PC-3 (cell line): ENCODE measurements around the gene LATS1. TPM values are rescaled to one million over a fixed set of nuclear protein-coding genes. Genes with fewer than 3 reads are reported as not detected.
"Not testable (repeated sequence)": the region's sequence is repeated elsewhere in the genome, so short reads cannot be mapped to it uniquely, and the experiment has no call there.

Experiments used
- ATAC-seq: fragments of 200-7000 bp; cut with Tn5 transposase; 2 replicates; pipeline ENCODE4 v1.9.1; 2020; ENCODE audit warnings: mild to moderate bottlenecking, moderate library complexity
- BruUV-seq: library from RNA; stranded (reverse); fragments of 400-500 nt; replicated peaks from 2 replicates; lab custom pipeline; 2021; lab: Mats Ljungman, UMichigan
- CTCF ChIA-PET: fragments of 300-600 bp; sonication (Branson Sonifier 250); formaldehyde crosslinking; loops from one replicate; lab custom pipeline; 2022; ENCODE audit warnings: antibody characterized with exemption; lab: Charles Lee
- POLR2A ChIA-PET: fragments of 300-600 bp; sonication (Branson Sonifier 250); formaldehyde crosslinking; loops from one replicate; lab custom pipeline; 2022; ENCODE audit warnings: antibody characterized with exemption; ENCODE audit not compliant: unreplicated experiment; lab: Charles Lee
- DNase-seq: peaks from one replicate; pipeline ENCODE4 v3.0.0-alpha.2; 2015
- H2AFZ ChIP-seq: fragments of 300-600 bp; sonication (generic); 2 replicates; pipeline ENCODE4 v1.6.0; 2016; ENCODE audit warnings: antibody characterized with exemption, low read length
- H3F3A ChIP-seq: fragments of 300-600 bp; sonication (generic); one replicate; pipeline ENCODE4 v1.6.0; 2017; ENCODE audit warnings: antibody characterized with exemption, low read length, control low read depth, mild to moderate bottlenecking; ENCODE audit not compliant: unreplicated experiment
- H3K27ac ChIP-seq: fragments of 300-600 bp; sonication (generic); 2 replicates; pipeline ENCODE4 v1.5.1; 2016; ENCODE audit warnings: mild to moderate bottlenecking, low read length
- H3K27me3 ChIP-seq: fragments of 300-600 bp; sonication (generic); 2 replicates; pipeline ENCODE4 v1.6.1; 2016; ENCODE audit warnings: low read length, mixed read lengths
- H3K36me3 ChIP-seq: fragments of 300-600 bp; sonication (generic); 2 replicates; pipeline ENCODE4 v1.6.1; 2016; ENCODE audit warnings: low read depth, mixed run types, low read length, mixed read lengths
- H3K4me1 ChIP-seq: fragments of 300-600 bp; sonication (generic); 2 replicates; pipeline ENCODE4 v1.5.1; 2016; ENCODE audit warnings: low read length; ENCODE audit not compliant: insufficient read depth
- H3K4me2 ChIP-seq: fragments of 300-600 bp; sonication (generic); 2 replicates; pipeline ENCODE4 v1.6.0; 2016; ENCODE audit warnings: low read length
- H3K4me3 ChIP-seq: fragments of 300-600 bp; sonication (generic); 2 replicates; pipeline ENCODE4 v1.5.1; 2016; ENCODE audit warnings: mild to moderate bottlenecking, low read length, mixed read lengths
- H3K79me2 ChIP-seq: fragments of 300-600 bp; sonication (generic); 2 replicates; pipeline ENCODE4 v1.6.1; 2017; ENCODE audit warnings: low read length, mixed read lengths
- H3K9ac ChIP-seq: fragments of 300-600 bp; sonication (generic); 2 replicates; pipeline ENCODE4 v1.6.0; 2016; ENCODE audit warnings: mild to moderate bottlenecking, low read length
- H3K9me2 ChIP-seq: fragments of 300-600 bp; sonication (generic); replicated peaks from 2 replicates; pipeline ENCODE4 v1.6.1; 2016; ENCODE audit warnings: mixed run types, low read length, mixed read lengths
- H3K9me3 ChIP-seq: fragments of 300-600 bp; sonication (generic); 2 replicates; pipeline ENCODE4 v1.6.1; 2016; ENCODE audit warnings: low read length, mixed read lengths
- H4K20me1 ChIP-seq: fragments of 300-600 bp; sonication (generic); 2 replicates; pipeline ENCODE4 v1.6.1; 2016; ENCODE audit warnings: low read length, mixed read lengths
- EZH2 ChIP-seq: fragments of 300-600 bp; sonication (generic); IDR thresholded peaks from one replicate; pipeline ENCODE4 v1.6.1; 2017; ENCODE audit warnings: antibody characterized with exemption, mild to moderate bottlenecking, low read length; ENCODE audit not compliant: unreplicated experiment
- EZH2phosphoT487 ChIP-seq: fragments of 300-600 bp; sonication (generic); IDR thresholded peaks from 2 replicates; pipeline ENCODE4 v1.6.1; 2018; ENCODE audit warnings: mild to moderate bottlenecking, antibody characterized with exemption, low read length, borderline replicate concordance
- intact Hi-C: fragments of 100-400 bp; cut with micrococcal nuclease; formaldehyde crosslinking; loops from 2 replicates; pipeline ENCODE4 v1.9.0; 2023
- total RNA-seq: library from RNA; depleted of rRNA; stranded (reverse); fragments of >200 nt; gene quantifications from 2 replicates; pipeline ENCODE4 v1.2.3, GENCODE V29; 2014
- TF ChIP-seq, protein P1 (sequence below): fragments of 300-600 bp; sonication (generic); conservative IDR thresholded peaks from 2 replicates; pipeline ENCODE4 v1.5.1; 2017; ENCODE audit warnings: antibody characterized with exemption, low read depth, mild to moderate bottlenecking, low read length

The LATS1 gene
- total RNA-seq, 1 experiment from 2014 or later, result 9.7 TPM

DNA sequence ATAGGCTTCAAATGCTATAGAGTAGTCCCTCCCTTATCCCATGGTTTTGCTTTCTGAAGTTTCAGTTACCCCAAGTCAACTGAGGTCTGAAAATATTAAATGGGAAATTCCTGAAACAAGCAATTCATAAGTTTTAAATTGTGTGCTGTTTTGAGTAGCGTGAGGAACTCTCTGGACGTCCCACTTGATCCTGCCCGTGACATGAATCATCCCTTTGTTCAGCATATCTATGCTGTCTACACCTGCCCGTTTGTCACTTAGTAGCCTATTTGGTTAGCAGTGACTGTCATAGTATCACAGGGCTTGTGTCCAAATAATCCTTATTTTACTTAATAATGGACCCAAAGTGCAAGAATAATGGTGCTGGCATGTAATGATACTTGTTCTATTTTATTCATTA lies 36.6 kb upstream of the LATS1 start:
- POLR2A ChIA-PET, result no interaction called here
- H3K36me3 ChIP-seq, result no peaks in the 10 kb centered on the region; the same call in 1 of the 2 replicates
- no peak overlapping the region for H3K27ac ChIP-seq
- no peak overlapping the region for H3K4me2 ChIP-seq
- no peaks in the 10 kb centered on the region for H3K27me3 ChIP-seq
- no peak overlapping the region for H3K9ac ChIP-seq
- ATAC-seq, result no peak
- TF ChIP-seq EZH2 (no peak), EZH2phosphoT487 (no peak)
- TF ChIP-seq, protein P1, sequence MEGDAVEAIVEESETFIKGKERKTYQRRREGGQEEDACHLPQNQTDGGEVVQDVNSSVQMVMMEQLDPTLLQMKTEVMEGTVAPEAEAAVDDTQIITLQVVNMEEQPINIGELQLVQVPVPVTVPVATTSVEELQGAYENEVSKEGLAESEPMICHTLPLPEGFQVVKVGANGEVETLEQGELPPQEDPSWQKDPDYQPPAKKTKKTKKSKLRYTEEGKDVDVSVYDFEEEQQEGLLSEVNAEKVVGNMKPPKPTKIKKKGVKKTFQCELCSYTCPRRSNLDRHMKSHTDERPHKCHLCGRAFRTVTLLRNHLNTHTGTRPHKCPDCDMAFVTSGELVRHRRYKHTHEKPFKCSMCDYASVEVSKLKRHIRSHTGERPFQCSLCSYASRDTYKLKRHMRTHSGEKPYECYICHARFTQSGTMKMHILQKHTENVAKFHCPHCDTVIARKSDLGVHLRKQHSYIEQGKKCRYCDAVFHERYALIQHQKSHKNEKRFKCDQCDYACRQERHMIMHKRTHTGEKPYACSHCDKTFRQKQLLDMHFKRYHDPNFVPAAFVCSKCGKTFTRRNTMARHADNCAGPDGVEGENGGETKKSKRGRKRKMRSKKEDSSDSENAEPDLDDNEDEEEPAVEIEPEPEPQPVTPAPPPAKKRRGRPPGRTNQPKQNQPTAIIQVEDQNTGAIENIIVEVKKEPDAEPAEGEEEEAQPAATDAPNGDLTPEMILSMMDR, result no peak
- intact Hi-C loops, result no loop called here
- DNase-seq, result no peak
- no peak overlapping the region for H3K4me3 ChIP-seq
- H2AFZ ChIP-seq, result no peak overlapping the region
- H3K9me2 ChIP-seq, result no peaks in the 10 kb centered on the region
- no TSS peak for BruUV-seq
- no peaks in the 10 kb centered on the region for H3K9me3 ChIP-seq
- CTCF ChIA-PET, result no interaction called here
- peaks cover 93% of the 10 kb centered on the region for H3K79me2 ChIP-seq
- H3F3A ChIP-seq, result no peaks in the 10 kb centered on the region
- peaks cover 7% of the 10 kb centered on the region; the same call in 1 of the 2 replicates for H3K4me1 ChIP-seq
- H4K20me1 ChIP-seq, result peaks cover 23% of the 10 kb centered on the region; the same call in 1 of the 2 replicates

DNA sequence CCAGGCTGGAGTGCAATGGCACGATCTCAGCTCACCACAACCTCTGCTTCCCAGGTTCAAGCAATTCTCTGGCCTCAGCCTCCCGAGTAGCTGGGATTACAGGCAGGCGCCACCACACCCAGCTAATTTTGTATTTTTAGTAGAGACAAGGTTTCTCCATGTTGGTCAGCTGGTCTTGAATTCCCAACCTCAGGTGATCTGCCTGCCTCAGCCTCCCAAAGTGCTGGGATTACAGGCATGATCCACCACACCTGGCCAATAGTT lies 35.4 kb upstream of the LATS1 start:
- H3K27me3 ChIP-seq, H2AFZ ChIP-seq, H3F3A ChIP-seq, CTCF ChIA-PET, ATAC-seq, H3K4me2 ChIP-seq, H3K4me3 ChIP-seq, intact Hi-C loops, H3K27ac ChIP-seq, H3K9ac ChIP-seq, H3K9me3 ChIP-seq, H3K9me2 ChIP-seq, H3K36me3 ChIP-seq, POLR2A ChIA-PET, BruUV-seq, H3K4me1 ChIP-seq, DNase-seq: not testable (repeated sequence)
- H4K20me1 ChIP-seq, result peaks cover 23% of the 10 kb centered on the region; the same call in 1 of the 2 replicates
- peaks cover 82% of the 10 kb centered on the region for H3K79me2 ChIP-seq

DNA sequence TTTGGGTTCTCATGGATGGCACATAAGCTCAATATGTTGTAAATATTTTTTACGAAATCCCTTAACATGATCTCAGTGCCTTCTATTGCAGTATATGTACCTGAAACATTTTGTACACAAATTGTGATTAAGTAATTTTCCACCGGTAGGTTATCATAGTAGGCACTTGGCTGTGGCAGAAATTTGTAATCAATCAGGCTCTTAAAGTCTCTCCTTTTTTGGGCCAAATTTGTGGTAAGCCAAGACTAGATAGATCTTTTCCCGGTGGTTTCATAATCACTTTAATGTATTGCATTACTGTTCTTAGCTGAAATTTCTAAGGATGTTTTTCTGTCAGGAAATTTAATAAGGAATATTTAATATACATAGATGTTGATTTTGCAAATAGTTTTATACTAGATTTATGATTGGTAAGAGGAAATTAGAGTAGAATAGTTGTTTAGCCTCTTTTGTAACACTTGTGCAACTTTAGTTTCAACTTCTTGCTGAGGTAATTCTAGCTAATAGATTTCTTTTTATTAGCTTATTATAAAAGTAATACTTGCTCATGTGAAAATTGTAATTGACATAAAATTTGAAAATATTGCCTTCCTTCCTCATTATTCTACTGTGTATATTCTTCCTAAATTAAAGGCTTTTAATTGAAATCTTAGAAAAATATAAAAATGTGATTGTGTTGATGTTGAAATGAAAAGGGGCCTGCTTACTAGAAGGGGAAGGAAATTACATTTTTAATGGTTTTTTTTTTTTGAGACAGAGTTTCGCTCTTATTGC lies 34.9 kb upstream of the LATS1 start:
- H3K4me3 ChIP-seq, result no peak overlapping the region
- no peak for ATAC-seq
- peaks cover 23% of the 10 kb centered on the region; the same call in 1 of the 2 replicates for H4K20me1 ChIP-seq
- intact Hi-C loops, result no loop called here
- no peak overlapping the region for H3K27ac ChIP-seq
- peaks cover 7% of the 10 kb centered on the region; the same call in 1 of the 2 replicates for H3K4me1 ChIP-seq
- no peaks in the 10 kb centered on the region; the same call in 1 of the 2 replicates for H3K36me3 ChIP-seq
- no peak for DNase-seq
- BruUV-seq, result TSS peak; percentile 4
- H3F3A ChIP-seq, result no peaks in the 10 kb centered on the region
- no peak overlapping the region for H3K9ac ChIP-seq
- CTCF ChIA-PET, result no interaction called here
- TF ChIP-seq EZH2phosphoT487, result no peak
- no peak for TF ChIP-seq EZH2
- TF ChIP-seq, protein P1, result no peak
- H3K79me2 ChIP-seq, result peaks cover 78% of the 10 kb centered on the region
- no peaks in the 10 kb centered on the region for H3K9me3 ChIP-seq
- H3K9me2 ChIP-seq, result no peaks in the 10 kb centered on the region
- no peaks in the 10 kb centered on the region for H3K27me3 ChIP-seq
- no peak overlapping the region; the same call in 1 of the 2 replicates for H3K4me2 ChIP-seq
- no peak overlapping the region for H2AFZ ChIP-seq
- POLR2A ChIA-PET, result no interaction called here

DNA sequence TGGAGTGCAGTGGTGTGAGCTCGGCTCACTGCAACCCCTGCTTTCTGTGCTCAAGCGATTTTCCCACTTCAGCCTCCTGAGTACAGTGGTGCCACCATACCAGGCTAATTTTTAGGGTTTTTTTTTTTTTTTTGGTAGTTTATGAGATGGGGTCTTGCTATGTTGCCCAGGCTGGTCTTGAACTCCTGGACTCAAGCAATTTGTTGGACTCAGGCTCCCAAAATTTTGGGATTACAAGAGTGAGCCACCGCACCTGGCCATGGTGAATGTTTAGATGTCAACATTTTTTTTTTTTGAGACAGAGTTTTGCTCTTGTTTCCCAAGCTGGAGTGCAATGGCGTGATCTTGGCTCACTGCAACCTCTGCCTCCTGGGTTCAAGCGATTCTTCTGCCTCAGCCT lies 34.0 kb upstream of the LATS1 start:
- Histone ChIP-seq H4K20me1 (peaks cover 23% of the 10 kb centered on the region; the same call in 1 of the 2 replicates), H3K79me2 (peaks cover 70% of the 10 kb centered on the region), H3K4me2 (peak overlapping the region; percentile 79; the same call in 1 of the 2 replicates)
- BruUV-seq, H3K9me2 ChIP-seq, H3K36me3 ChIP-seq, H3K4me1 ChIP-seq, H3K9me3 ChIP-seq, H3K4me3 ChIP-seq, DNase-seq, H3K9ac ChIP-seq, H2AFZ ChIP-seq, POLR2A ChIA-PET, H3K27ac ChIP-seq, CTCF ChIA-PET, intact Hi-C loops, H3K27me3 ChIP-seq, ATAC-seq, H3F3A ChIP-seq: not testable (repeated sequence)
